NCI-H128 (cell line): ENCODE data around the gene RNF4.

Experiments
- DNase-seq: peaks from one replicate; lab custom pipeline; 2025; ENCODE audit not compliant: unreplicated experiment; lab: John Stamatoyannopoulos, UW

The RNF4 gene

GRCh38 chr4:2437475-2438215 is 31.3 kb upstream of the RNF4 start:
- DNase-seq, result no peak

- DNase-seq, result no peak
Observed at GRCh38 chr4:2438822-2439718, 29.8 kb upstream of the RNF4 start.

DNA sequence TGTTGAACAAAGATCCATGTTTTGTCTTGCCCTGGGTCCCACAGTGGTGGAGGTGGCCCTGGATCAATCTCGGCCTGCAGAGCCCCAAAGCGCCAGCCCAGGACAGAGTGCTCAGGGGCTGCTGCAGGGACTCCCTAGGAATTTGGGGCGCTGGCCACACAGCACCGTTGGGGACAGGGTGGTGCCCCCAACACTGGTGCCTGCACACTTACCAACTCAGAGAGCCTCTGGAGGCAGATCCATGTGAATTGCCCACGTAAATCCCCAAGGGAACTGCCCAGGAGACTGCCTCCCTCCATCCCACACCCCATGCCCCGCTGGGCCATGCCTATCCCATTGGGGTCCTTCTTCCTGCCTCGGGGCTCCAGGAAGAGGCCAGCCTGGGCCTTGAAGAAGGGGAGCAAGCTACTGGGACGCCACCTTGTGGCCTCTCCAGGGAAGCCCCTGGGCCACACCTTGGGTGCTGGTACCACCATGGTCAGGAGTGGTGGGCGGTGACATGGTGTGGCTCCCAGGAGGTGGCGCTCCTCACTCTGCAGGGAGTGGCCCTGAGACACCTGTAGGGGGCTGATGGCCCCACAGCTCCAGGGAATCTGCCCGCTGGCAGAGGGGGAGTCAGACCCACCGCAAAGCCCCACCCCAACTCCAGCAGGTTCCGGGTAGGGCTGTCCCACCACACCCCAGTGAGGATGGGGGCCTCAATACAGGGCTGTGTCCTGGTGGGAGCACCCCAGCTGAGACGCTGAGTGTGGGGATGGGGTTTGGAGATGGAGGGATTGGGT is 27.3 kb upstream of the RNF4 start:
- DNase-seq, result no peak

GRCh38 chr4:2442175-2442993 is 26.5 kb upstream of the RNF4 start:
- DNase-seq, result no peak

DNA sequence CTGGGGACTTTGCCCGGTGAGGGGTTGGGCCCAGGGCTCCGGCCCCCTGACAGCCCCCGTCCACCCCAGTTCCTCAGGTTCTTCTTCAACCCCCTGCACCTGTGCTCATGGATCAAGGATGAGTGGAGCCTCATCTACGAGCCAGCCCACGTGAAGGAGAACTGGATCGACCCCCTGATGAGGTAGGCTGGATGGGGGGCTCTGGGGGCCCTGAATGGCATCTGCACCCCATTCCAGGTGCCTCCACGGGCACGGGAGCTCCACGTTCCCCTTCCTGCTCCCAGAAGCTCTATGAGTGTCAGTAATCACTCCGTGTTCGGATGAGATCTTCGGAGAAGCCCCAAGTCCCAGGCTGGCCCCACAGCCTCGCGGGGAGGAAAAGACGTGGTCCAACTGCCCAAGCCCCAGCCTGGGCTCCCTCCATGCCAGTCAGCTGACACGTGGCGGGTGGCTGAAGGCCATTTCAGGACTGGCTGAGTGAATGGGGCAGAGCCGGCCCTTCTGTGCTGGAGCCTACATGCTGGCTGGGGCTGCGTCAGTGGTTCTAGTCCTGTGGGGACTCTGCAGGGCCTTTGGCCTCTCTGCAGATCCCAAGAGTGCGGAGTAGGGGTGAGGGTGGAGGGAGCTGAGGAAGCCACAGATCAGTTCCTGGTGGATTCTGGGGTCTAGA is 25.7 kb upstream of the RNF4 start:
- no peak for DNase-seq

- DNase-seq, result no peak
Observed at GRCh38 chr4:2443956-2444740, 24.8 kb upstream of the RNF4 start.

GRCh38 chr4:2445130-2445529 is 23.8 kb upstream of the RNF4 start:
- DNase-seq, result no peak

DNA sequence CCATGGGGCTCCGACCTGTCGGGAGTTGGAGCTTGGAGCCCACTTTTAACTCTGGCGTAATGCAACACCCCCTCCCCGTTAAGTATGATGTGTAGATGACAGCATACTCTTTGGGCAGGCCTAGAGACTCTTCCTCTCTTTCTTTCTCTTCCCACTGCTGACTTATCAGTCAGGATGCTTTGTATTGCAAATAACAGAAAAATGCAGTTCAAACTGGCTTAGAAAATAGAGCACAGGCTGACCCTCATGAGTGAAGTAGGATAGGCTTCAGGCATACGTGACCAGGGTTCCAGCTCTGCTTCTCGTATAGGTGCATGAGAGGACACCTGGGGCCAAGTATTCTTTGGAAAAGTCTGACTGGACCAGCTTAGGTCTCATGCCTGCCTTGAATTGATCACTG is 23.3 kb upstream of the RNF4 start:
- no peak for DNase-seq

DNA sequence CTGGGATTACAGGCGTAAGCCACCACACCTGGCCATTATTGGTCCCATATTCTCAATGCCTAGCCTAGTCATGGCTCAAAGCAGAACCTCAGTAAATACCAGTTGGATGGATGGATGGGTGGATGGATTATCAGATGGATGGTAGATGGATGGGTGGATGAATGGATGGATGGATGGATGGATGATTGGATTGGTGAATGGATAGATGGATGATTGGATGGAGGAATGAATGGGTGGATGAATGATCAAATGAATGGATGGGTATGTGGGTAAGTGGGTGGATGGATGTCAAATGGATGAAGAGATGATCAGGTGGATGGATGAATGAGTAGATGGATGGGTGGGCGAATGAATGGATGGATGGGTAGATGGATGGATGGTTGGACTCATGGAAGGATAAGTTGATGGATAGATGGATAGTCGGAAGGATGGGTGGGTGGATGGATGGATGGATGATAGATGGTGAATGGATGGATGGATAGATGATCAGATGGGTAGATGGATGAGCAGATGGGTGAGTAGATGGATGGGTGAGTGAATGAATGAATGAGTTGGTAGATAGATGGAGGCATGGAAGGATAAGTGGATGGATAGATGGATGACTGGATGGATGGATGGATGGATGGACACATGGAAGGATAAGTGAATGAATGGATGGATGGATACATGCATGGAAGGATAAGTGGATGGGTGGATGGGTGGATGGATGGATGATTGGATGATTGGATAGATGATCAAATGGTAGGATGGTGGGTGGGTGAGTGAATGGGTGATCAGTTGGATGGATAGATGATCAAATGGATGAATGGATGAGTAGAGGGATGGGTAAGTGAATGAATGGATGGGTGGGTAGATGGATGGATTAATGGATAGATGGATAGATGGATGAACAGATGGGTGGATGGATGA is 22.0 kb upstream of the RNF4 start:
- no peak for DNase-seq

DNA sequence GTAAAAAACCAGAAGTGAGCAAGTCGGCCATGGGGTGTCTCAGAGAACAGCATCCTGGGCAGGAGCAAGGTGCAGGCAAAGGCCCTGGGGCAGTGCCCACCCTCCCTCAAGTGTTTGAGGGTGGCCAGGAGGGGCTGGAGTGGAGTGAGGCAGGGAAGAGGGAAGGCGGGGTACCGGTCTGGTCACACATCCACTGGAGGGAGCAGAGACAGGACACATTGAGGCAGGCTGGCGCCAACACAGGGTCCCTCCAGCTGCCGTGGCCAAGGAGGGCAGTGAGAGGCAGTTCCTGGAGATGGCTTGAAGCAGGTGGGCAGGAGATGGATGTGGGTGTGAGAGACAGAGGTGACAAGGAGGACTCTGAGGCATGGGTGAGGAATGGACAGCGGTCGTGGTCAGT is 20.3 kb upstream of the RNF4 start:
- no peak for DNase-seq

GRCh38 chr4:2449051-2449450 is 19.9 kb upstream of the RNF4 start:
- no peak for DNase-seq

DNA sequence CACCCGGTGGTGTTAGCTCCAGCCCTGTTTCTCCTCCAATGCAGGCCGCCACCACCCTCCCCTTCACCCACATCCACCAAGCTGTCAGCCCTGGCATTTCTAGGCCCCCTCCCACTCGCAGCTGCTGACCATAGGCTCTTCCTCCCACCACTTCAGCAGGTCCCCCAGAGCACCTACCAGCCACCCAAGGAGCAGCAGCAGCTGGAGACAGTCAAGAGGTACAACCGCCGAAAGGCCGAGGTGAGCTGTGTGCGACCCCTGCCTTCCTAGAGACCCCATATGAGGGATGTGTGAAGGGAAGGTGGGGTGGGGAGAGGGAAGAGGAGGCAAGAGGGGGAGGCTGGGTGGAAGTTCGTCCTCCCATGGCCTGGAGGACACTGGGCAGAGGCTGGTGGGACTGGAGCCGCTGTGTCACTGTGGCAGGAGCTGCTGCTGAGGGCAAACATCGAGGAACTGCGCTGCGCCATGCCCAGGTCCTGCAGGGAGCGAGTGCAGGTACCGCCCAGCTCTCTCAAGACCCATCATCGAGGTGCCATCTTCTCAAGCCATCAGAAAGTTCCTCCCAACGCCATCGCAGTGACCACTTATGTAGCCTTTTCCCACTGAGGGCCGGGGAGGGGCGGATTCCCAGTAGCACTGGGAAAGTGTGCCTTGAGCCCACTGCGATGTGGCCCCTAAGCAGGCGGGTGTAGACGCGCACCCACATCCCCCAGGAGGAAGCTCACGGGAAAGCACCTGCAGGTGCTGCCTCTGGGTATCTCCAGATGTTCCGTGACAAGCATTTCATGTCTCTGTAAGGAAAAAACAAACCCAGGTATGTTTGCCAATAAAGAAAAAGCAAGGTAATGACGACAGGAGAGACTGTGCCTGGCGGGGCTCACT is 19.2 kb upstream of the RNF4 start:
- DNase-seq, result no peak

DNA sequence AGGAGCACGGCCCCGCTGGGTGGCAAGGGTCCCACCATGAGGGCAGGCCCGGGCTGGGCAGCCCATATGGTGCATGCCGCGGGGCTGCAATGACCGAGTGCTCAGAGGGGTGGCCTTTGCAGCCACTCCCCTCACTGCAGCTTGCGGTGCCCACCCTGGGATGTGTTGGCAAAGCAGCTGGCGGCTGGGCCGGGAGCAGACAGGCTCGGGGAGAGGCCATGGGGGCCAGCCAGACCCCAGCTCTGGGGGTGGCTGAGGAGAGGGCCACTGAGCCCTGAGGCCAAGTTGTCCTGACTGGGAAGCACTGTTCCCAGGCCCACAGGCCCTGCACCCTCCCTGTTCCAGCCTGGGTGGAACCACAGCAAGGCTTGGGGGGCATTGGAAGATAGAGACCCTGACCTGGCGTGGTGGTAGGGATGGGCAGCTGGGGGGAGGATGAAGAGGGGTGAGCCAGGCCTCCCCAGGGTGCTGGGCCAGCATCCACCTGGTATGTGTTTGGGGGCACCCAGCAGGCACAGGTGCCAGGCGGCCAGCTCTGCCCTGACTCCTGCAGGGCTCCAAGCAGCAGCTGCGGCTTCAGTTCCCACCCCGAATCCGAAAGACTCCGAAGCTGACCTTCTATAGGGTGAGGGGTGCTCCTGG is 18.4 kb upstream of the RNF4 start:
- DNase-seq, result no peak

GRCh38 chr4:2451036-2451520 is 17.8 kb upstream of the RNF4 start:
- no peak for DNase-seq

DNA sequence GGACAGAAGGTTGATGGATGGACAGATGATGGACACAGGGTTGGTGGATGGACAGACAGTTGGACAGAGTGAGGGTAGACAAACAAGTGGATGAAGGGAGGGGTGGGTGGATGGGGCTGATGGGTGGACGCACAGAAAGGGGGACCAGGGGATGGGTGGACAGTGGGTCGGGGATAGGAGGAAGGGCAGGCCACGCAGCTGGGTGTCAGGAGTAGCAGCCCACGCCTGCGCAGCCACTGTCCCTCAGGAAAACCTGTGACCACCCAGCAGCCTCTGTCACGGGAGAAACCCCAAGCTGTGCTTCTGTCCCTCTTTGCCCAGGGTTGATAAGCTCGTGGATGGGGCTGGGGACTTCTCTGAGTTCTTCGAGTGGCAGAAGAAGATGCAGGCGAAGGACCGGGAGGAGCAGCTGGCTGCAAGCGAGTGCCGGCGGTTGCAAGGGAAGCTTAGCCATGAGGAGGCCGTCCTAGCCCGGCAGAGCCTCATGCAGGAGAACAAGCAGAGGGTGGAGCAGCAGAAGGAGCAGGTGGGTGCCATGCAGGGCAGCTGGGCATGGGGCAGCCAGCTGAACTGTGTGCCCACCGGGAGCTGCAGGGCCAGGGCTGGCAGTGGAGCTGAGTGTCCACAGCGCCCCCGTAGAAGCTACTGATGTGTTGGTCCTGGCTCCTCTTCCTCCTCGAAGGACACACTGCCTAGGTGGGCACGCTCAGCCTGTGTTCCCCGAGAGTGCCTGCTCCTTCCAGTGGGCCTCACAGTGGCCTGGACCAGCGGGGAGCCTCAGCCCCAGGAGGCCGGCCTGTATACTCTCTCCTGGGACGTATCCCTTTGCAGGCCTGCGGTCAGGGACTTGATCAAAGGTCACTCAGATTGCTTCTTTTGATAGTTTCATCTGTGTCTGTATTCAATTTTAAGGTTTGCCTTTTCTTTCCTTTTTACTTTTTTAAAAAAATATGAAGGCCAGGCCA is 16.8 kb upstream of the RNF4 start:
- DNase-seq, result no peak
